CD4-positive, alpha-beta T cell treated with Interleukin-12 subunit alpha and Interleukin-12 subunit beta, for 1 hour (primary cell): ENCODE data around the gene FIBCD1.

Source experiments
- DNase-seq: peaks from one replicate; pipeline ENCODE4 v3.0.0-alpha.2; 2020

Gene FIBCD1

DNA sequence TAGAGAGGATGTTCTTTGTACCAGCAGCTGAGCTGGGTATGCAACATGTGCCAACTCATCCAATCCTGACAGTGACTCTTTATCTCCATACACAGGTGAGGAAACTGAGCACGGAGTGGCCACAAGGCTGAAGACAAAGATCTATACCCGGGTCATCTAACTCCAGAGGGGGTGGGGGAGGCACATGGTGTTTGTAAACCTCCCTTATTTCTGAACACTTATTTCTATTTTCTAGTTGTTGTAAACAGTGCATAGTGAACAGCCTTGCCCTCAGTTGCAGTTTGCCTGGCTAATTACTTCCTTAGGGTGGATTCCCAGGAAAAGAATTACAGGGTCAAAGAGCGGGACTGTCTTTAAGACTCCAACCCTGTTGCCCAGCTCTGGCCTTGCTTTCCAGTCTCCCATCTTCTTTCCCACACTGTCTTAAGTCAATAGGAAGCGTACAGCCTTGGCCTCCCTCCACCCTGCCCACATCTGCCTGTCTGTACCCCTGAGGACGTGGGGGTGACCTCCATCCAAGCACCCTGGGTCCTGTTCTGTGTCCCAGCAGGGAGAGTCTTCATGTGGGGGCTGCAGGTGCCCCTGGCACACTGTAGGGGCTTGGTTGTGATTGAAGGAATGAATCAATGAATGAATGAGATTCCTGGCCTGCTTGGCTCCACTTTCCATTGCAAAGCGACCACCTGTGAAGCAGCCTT, 13.2 kb upstream of the FIBCD1 start:
- DNase-seq: no peak

DNA sequence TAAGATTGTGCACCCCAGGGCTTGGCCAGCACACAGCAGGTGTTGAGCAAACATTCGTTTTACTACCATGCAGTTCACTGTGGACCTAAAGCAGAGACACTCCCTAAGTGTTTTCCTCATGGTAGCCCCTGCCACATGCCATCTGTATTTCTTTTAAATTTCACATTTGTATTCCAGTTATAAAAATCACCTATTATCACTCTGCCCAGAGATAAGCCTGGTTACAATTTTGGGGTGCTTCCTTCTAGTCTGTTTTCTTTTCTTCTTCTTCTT, 10.9 kb upstream of the FIBCD1 start:
- no peak for DNase-seq

DNA sequence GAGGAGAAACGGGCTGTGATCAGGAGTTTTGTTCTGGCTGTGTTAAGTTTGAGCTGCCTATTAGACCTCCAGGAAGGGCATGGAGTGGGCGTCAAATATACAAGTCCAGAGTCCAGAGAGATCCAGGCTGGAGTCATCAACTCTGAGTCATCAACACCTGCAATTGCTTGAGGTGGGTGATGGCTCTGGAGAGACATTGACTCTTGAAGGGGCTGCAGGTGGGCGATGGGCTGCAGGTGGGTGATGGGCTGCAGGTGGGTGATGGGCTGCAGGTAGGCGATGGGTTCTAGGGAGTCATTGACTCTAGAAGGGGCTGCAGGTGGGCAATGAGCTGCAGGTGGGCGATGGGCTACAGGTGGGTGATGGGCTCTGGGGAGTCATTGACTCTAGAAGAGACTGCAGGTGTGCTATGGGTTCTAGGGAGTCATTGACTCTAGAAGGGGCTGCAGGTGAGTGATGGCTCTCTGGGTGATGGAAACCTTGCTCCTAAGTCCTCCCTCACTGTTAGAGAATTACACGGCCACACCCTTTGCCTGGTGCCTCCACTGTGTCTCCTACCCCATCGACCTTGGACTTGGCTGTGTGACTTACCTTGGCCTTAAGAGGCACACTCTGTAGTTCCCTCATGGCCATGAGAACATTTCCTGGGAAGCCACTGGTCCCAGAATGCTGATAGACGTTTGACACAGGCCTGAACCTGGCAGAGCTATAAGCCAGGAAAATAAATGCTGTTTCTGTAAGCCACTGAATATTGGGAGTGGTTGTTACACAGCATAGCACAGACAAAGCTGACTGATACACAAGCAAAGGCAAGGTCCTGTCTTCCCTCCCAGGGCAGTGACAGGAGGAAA, 10.4 kb upstream of the FIBCD1 start:
- DNase-seq: no peak

DNA sequence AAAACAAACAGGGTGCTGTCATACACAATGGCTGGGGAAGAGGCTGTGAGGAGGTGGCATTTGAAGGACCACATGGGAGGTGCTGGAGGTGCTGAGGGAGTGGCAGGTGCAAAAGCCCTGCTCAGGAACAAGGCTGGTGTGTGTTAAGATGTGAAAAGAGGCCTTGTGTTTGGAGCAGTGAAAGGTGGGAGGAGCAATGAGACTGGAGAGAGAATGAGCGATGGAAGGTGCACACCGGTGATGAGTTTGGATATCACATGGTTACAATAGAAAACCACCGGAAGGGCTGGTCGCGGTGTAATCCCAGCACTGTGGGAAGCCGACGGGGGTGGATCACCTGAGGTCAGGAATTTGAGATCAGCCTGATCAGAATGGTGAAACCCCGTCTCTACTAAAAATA, 9.2 kb upstream of the FIBCD1 start:
- no peak for DNase-seq

DNA sequence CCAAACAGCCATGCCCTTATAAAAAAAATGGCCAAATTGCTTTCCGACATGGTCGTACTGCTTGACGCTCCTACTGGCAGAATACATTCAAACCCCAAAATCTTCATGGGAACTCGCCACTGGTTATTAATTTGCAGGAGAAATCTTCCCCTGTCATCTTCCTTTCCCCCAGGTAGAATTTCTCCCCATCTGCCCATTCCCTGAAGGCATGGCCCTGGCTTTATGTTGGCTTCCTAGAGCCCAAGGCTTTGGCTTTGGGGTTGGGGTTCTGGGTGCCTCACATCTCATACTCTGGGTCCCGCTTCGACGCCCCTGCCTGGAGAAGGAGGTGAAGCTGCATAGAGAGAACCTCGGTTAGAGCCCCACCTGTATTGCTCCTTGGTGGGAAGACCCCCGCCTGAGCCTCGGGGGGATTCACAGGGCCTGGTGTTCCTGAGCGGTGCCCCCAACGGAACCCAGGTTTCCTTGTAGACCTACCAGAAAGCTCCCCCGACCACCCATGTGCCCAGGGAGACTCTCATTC, 8.6 kb upstream of the FIBCD1 start:
- no peak for DNase-seq

DNA sequence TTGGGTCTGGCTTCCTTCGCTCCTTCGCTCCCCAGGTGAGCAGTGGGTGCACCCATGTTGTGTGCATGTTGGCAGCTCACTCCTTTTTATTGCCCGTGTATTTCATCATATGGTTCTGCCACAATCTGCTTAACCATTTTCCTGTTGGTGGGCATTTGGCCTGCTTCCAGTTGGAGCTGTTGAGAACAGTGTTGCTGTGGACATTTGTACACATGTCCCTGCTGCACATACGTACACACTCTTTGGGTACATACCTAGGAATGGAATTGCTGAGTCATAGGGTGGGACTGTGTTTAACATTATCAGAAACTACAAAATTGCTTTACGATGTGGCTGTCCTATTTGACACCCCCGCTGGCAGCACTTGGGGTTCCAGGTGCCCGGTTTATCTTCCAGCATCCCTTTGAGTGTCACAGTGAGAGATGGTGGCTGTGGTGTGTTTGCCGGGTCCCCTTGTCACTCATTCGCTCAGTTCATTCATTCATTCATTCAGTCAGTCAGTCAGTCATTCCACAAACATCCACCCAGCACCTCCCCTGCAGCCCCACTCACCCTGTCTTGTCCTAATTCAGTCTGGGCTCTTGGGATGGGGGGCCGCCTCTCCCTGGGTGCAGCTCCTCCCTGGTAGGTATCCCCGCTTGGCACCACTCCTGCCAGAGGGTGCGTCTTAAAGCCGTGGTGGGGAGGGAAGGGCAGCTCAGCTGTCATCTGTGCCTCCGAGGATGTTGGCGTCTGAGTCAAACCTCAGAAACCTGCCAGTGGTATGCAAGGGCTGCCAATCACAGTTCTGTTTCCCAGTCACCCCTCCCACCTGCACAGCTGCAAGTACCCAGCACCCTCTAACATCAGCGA, 7.9 kb upstream of the FIBCD1 start:
- DNase-seq: no peak

DNA sequence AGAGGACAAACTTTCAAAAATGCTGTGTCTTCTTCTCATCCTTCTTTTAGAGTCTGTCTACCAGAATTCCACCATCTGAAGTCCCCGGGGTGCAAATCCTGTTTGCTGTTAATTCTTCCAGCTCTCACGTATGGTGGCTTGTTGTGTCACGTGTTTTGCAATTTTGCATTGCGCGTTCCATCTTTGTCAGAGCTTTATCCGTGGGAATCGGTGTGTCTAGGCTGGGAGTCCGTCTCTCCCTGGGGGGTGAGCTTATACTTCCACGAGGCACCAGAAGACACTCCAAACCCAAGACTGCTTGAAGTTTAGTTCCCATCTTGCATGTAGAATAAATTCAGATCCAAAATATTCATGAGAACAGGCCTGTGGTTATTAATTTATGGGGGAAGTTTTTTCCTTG, 6.1 kb upstream of the FIBCD1 start:
- DNase-seq: no peak

DNA sequence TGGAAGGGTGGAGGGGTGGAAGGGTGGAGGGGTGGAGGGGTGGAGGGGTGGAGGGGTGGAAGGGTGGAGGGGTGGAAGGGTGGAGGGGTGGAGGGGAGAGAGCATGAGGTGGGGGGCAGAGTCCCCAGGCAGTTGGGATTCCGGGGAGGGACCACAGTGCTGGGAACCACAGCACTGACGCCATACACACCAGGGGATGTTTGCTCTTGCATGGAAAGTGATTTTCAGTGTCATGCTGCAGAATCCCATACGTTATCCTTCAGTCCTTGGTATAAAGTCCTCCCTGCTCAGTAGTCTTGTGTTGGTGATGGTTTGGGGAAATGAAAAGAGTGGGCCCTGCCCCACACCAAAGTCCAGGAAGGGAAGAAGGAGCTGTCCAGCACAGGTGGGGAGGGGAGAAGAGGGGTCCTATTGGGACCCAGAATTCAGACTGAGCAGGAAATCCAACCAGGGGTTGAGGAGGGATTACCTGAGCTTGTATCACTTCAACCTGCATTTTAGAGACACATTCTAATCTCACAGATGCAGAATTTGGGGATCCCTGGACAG, 5.5 kb upstream of the FIBCD1 start:
- DNase-seq: no peak

DNA sequence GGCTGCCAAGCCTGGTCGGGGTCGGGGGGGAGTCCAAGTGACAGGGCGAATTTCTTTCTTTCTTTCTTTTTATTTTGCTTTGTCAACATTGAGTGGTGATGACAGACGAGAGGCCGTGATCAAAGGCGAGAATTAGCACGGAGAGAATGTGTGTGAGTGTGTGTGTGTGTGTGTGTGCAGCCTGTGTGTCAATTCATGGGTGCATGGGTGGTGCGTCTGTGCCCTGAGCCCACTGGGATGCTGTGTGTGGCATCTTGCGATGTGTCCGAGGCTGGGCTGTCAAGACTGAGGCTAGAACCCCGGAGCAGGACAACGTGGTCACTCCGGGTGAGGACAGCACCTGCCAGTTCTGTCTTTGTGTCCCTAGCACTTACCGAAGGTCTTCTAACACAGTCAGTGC, 4.7 kb upstream of the FIBCD1 start:
- DNase-seq: no peak

DNA sequence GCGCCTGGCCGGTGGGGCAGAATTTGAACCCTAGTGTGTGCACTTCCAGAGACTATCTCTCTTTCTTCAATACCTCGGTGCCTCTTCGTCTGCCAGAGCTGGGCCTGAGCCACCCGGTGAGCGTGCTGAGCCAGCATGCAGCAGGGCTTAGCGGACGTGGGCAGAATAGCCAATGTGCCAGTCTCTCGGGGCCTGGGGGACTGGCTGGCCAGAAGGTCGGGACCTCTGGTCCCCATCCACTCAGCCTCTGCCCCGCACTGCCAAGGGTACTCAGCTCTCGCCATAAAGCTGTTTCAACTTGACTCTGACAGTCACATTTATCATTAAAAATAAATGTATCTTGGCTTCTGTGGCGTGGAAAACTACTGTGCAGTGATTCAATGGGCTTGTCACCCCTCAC, 4.2 kb upstream of the FIBCD1 start:
- no peak for DNase-seq

DNA sequence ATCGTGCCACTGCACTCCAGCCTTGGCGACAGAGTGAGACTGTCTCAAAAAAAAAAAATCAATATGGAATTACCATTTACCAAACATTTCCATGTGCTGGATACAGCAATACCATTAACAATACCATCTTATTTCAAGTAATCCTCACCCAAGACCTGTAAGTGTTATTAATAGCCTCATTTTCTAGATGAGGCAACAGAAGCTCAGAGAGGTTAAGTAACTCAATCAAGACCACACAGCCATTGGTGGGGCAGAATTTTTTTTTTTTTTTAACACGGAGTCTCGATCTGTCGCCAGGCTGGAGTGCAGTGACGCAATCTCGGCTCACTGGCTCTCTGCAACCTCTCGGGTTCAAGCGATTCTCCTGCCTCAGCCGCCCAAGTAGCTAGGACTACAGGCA, 3.6 kb upstream of the FIBCD1 start:
- DNase-seq: no peak

DNA sequence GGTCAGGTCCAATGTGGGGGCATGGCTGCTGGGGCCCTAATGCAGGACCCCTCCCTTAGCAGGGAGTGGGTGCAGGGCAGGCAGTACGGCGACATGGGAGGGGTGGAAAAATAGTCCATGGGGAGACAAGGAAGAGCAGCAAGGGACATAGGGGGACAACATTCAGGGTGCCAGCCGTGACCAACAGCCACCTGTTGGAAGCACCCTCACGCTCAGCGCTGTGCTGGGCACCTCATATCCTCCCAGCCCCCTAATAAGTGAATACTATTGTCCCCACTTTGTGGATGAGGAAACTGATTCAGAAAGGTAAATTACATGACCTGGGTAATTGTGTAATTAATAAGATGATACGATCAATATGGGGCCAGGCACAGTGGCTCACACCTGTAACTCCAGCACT, 3.0 kb upstream of the FIBCD1 start:
- no peak for DNase-seq

DNA sequence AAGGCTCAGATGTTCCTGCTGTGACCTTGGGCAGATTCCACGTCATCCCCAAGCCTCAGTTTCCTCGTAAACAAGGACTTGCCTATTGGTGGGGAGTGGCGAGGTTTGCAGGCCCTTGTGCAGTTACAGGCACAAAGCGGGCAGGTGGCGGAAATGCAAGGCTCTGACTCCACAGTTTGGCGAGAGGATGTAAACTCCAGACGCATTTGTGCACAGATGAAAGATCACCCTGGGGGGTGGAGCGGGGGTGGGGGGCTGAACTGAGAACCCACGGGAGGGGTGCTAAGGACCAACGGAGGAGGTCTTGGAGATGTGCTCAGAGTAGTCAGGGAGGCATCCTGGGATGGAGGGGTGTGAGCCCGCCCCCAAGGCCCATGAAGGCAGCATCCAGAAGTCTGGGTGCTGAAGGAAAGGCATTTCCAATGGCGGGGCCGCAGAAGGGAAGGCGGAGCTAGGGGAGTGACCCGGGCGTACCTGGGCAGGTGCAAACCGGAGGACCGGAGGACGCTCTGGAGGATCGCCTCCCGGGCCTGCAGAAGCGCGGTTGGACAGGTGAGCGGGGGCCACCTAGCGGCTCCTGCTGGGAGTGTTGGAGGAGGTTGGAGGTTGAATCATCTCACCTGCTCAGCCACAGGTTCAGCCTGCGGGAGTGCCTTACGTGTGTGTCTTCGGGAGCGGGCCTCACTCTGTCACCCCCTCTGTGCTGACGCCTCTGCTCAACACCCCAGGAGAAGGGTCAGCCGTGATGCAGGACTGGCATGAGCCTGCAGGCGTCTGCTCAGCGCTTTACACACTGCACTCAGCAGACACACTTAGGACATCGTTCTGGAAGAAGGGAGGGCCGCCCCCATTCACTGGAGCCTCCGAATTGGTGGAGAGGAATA, 1.9 kb upstream of the FIBCD1 start:
- peak; percentile 67 for DNase-seq

DNA sequence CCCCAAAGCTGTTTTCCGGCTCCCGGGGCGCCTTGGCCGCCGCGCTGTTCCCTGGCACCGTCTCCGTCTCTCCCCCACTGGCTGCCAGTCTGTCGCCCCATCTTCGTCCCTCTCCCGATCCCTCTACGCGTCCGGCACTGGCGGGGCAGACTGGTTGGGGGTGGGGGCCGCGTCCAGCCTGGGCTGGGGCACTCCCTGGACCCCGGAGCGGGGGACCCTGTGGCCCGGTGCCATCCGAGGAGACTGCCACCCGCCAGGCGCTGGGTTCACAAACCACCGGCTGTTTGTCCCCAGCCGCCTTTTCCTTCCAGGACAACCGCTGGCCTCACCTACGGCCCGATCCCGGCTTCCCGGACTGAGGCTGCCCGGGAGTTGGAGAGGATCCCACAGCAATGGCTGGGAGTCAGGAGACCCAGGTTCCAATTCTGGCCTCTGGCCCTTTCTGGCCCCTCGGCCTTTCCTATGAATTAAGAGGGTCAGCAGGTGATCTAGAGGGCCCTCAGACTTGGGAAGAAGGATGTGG, 1.0 kb upstream of the FIBCD1 start:
- no peak for DNase-seq

DNA sequence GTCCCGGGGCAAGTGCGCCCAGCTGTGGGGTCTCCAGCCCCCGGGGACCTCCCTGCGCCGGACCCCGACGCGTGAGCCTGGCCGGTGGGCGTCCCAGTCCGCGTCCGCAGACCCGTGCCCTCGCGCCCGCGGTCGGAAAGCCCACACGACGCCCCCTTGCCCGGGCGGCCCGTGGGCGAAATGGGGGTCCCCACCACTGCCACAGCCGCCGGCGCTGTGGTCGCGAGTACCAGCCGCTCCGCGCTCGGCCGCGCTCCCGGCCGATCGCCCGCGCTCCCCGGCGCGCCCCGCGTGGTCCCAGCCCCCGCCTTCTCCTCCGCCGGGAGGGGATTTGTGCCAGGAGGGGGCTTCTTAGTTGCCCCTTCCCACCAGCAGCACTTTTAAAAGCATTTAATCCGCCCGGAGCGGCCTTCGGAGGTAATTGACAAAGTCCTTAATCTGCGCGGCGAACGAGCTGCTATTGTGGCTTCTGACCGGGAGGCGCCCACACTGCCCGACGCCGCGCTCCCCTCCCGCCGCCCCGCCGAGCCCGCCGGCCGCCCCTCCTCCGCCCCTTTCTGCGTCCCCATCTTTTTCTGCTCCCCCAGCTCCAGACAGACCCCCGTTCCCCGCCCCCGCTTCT, 469 bp upstream of the FIBCD1 start:
- DNase-seq: no peak

DNA sequence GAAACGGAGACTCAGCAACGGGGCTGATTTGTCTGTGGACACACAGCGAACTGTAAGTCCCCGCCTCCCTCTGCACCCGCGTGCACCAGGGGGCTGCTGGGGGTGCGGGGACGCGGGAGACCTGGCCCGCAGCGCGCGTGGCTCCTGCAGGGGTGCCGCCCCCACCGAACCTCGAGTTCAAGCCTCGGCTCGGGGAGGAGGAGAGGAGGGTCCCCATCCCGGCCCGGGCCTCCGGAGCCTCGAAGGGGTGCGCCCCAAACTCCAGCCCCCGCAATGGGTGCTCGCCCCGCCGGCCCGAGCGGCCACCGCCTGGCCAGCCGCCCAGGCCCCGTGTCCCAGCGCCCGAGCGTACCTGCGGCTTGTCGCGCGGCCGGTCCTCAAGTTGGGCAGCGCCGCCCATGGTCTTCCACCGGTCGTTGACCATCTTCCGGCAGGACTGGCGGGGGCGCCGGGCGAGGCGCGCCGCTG, 829 bp downstream of the FIBCD1 start:
- no peak for DNase-seq

DNA sequence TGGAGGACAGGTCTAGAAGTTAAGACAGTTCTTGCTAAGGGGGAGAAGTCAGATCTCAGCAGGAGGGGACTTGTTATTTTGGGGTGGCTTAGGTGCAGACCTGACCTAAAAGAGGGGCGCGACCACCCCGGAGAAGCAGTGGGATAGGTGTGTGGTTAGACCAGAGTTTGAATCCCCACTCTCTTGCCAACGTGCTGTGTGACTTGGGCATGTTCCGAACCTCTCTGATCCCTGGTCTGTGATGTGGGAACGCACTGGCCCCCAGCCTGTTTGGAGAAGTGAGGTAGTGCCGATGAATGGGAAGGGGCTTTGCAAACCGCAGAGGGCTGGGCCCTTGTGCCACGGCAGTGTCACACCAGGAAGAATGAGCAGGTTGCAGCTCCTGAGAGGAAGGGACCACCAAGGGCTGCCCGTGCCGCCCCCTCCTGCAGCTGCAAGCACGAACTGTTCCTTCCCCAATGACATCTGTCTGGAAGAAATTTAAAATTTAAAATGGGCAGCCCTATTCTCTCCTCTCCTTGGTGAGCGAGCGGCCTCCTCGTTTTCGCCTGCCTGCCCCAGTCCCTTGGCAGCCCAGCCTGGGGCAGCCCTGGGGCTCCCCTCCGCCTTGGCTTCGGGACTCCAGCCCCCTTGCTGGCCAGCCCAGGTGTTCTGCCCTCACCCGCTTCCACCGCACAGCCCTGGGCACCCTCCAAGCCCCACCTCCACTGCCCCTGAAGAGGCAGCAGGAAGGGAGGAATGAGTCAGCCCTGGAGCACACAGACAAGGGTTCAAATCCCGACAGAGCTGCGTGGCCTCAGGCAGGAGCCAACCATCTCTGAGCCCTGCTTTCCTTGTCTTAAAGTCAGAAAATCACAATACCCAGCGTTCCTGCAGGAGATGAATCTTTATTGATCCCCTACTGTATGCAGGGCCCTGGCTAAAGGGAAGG, 1.6 kb downstream of the FIBCD1 start:
- DNase-seq: no peak

DNA sequence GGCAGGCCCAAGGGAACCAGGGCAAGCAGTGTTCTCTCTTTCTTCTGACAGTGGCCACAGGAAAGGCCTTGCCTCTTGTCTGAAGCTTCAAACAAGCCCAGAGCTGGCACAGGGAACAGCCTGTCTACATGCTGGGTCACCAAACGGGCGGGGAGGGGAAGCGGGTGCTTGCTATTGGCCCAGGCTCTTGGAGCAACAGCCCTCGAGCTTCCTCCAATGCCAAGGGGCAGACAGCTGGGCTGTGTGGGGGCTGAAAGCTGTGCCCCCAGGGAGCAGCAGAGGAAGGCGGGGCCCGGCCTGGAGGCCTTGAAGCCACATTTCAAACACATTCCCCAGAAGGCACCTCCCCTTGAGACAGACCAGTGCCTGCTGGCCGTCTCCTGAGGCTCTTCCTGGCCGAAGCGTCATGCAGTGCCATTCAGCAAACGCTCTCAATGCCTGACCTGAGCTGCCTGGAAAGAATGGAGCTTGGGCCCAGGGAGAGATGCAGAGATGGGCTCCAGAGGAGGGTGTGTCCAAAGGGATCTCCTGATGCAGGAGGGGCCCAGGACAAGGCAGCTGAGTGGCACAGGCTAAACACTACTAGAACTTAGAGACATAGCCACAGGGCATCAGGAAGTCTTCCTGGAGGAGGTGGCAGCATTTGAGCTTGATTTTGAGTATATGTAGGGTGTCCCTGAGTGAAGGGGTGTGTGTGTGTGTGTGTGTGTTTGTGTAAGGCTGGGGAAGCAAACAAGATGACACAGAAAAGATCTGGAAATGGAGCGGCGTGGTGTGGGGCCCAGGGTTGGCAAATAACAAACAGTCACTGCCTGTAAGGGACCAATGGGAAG, 2.5 kb downstream of the FIBCD1 start:
- no peak for DNase-seq

DNA sequence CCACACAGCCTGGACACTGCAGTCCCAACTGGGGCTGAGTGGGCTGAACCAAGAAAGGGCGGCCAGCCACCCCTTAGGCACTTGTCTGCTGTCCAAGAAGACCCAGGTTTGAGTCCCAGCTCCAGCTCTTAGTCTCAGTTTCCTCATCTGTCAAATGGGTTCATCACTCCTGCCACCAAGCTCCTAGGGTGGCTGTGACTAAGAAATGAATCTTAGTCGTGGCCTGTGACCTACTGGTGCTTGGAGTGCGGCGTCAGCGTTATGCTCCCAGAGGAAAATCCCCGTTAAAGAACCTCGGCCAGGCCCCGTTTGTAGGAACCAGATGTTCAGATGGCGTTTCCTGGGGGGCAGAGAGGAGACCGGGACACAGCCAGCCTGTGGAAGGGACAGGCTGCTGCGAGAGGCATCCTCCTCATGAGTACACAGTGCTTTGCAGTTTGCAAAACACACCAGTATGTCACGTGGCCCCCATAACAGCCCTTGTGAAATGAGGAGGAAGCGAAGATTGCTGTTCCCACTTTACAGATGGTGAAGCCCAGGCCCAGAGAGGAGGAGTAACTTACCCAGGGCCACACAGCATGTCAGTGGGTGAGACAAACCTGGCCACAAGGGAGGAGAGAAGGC, 3.3 kb downstream of the FIBCD1 start:
- no peak for DNase-seq
